ENCODE data around the gene LRIG1. TPM values are rescaled to one million over a fixed set of nuclear protein-coding genes. Genes with fewer than 3 reads are reported as not detected.

LRIG1 gene
- total RNA-seq, 1 experiment from 2014 or later, result 5.3 TPM

DNA sequence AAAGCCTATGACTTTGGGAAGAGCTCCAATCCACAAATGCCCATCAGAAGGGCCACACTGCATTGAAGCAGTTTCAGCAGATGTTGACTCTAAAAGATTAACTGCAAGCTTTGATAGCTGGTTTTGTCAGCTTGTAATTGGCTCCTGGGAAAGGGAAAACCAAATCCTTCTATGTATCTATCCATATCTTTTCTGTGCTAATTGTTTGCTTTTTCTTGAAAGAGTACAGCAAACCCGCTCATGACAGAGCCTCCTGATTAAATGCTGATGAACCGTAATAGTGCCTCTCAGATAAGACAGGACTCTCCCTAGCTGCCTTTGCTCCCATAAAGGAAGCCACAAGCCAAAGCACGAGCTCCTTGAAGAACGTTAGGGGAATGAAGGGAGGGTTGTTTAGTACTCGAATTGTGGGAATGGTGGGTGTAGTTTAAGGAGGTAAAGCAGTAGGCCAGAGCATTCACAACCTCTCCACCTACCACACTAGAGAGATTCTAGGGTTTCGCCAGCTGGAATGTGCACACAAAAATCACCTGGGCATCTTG is 33.6 kb upstream of the LRIG1 start:
- in situ Hi-C loops (cut with HindIII; ENCODE audit: low pct_unique_long_range_greater_than_20kb, low sequenced_read_pairs) (no loop called here), intact Hi-C loops (cut with micrococcal nuclease; ENCODE audit: unreplicated experiment) (no loop called here)
- no peak overlapping the region for H3K4me3 ChIP-seq (ENCODE audit: low read depth in 2 of 2, low read length in 2 of 2)
- no peak for DNase-seq (ENCODE audit: low read depth, low spot score)
- no peaks in the 10 kb centered on the region for H3K36me3 ChIP-seq (ENCODE audit: control insufficient read depth, insufficient read depth, low read length)
- H3K27ac ChIP-seq (ENCODE audit: low read length), result no peak overlapping the region
- no peaks in the 10 kb centered on the region for H3K9me3 ChIP-seq (ENCODE audit: control insufficient read depth, insufficient read depth, low read depth, low read length)
- no peak for ATAC-seq
- ChIA-PET CTCF (interaction anchor here (0.5 kb wide), 1 partner anchor 27 kb away, joined by 7 read pairs; no protein-coding TSS in a partner anchor), POLR2A (no interaction called here)
- no peaks in the 10 kb centered on the region for H3K4me1 ChIP-seq (ENCODE audit: control insufficient read depth, insufficient read depth, low read length)
- H3K27me3 ChIP-seq (ENCODE audit: control insufficient read depth, insufficient read depth, low read length), result no peaks in the 10 kb centered on the region
- BruUV-seq (replicated peaks), result no TSS peak
- TF ChIP-seq, protein P1, sequence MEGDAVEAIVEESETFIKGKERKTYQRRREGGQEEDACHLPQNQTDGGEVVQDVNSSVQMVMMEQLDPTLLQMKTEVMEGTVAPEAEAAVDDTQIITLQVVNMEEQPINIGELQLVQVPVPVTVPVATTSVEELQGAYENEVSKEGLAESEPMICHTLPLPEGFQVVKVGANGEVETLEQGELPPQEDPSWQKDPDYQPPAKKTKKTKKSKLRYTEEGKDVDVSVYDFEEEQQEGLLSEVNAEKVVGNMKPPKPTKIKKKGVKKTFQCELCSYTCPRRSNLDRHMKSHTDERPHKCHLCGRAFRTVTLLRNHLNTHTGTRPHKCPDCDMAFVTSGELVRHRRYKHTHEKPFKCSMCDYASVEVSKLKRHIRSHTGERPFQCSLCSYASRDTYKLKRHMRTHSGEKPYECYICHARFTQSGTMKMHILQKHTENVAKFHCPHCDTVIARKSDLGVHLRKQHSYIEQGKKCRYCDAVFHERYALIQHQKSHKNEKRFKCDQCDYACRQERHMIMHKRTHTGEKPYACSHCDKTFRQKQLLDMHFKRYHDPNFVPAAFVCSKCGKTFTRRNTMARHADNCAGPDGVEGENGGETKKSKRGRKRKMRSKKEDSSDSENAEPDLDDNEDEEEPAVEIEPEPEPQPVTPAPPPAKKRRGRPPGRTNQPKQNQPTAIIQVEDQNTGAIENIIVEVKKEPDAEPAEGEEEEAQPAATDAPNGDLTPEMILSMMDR (IDR thresholded peaks at IDR 0.05), result no peak
- TF ChIP-seq, protein P2, sequence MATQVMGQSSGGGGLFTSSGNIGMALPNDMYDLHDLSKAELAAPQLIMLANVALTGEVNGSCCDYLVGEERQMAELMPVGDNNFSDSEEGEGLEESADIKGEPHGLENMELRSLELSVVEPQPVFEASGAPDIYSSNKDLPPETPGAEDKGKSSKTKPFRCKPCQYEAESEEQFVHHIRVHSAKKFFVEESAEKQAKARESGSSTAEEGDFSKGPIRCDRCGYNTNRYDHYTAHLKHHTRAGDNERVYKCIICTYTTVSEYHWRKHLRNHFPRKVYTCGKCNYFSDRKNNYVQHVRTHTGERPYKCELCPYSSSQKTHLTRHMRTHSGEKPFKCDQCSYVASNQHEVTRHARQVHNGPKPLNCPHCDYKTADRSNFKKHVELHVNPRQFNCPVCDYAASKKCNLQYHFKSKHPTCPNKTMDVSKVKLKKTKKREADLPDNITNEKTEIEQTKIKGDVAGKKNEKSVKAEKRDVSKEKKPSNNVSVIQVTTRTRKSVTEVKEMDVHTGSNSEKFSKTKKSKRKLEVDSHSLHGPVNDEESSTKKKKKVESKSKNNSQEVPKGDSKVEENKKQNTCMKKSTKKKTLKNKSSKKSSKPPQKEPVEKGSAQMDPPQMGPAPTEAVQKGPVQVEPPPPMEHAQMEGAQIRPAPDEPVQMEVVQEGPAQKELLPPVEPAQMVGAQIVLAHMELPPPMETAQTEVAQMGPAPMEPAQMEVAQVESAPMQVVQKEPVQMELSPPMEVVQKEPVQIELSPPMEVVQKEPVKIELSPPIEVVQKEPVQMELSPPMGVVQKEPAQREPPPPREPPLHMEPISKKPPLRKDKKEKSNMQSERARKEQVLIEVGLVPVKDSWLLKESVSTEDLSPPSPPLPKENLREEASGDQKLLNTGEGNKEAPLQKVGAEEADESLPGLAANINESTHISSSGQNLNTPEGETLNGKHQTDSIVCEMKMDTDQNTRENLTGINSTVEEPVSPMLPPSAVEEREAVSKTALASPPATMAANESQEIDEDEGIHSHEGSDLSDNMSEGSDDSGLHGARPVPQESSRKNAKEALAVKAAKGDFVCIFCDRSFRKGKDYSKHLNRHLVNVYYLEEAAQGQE (IDR thresholded peaks at IDR 0.05; ENCODE audit: insufficient read depth in 1 of 2, low read depth in 2 of 2, low read length in 1 of 2), result no peak
- TF ChIP-seq SIN3A (IDR thresholded peaks at IDR 0.05; ENCODE audit: borderline replicate concordance, insufficient read depth, low read depth, low read length), result no peak
- TF ChIP-seq TCF7L2 (IDR thresholded peaks at IDR 0.05; ENCODE audit: low read depth, low read length), result no peak
- TF ChIP-seq POLR2AphosphoS5 (IDR thresholded peaks at IDR 0.05; ENCODE audit: low read depth, low read length), result no peak

DNA sequence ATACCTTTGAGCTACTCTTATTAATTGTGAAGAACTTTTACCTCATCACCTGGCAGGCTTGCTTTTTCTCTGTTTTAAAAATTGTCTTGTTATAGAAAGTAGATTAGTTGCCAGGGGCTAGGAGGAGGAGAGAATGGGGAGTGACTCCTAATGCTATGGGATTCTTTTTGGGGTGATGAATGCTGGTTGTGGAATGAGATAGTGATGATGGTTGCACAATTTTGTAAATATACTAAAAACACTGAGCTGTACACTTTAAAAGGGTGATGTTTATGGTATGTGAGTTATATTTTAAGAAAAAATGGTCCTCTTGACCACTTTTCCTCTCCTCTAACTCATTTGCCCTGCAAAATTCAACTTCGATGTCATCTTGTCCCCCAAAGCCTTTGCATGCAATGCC is 31.8 kb upstream of the LRIG1 start:
- H3K4me3 ChIP-seq (ENCODE audit: low read depth in 2 of 2, low read length in 2 of 2), result no peak overlapping the region
- CTCF ChIA-PET, result no interaction called here
- H3K36me3 ChIP-seq (ENCODE audit: control insufficient read depth, insufficient read depth, low read length), result no peaks in the 10 kb centered on the region
- DNase-seq (ENCODE audit: low read depth, low spot score), result no peak
- H3K4me1 ChIP-seq (ENCODE audit: control insufficient read depth, insufficient read depth, low read length), result no peaks in the 10 kb centered on the region
- TF ChIP-seq POLR2AphosphoS5 (IDR thresholded peaks at IDR 0.05; ENCODE audit: low read depth, low read length) (no peak), TCF7L2 (IDR thresholded peaks at IDR 0.05; ENCODE audit: low read depth, low read length) (no peak), SIN3A (IDR thresholded peaks at IDR 0.05; ENCODE audit: borderline replicate concordance, insufficient read depth, low read depth, low read length) (no peak)
- TF ChIP-seq, protein P2 (IDR thresholded peaks at IDR 0.05; ENCODE audit: insufficient read depth in 1 of 2, low read depth in 2 of 2, low read length in 1 of 2), result no peak
- TF ChIP-seq, protein P1 (IDR thresholded peaks at IDR 0.05), result no peak
- no peak for ATAC-seq
- POLR2A ChIA-PET, result no interaction called here
- BruUV-seq (replicated peaks), result no TSS peak
- in situ Hi-C loops (cut with HindIII; ENCODE audit: low pct_unique_long_range_greater_than_20kb, low sequenced_read_pairs) (no loop called here), intact Hi-C loops (cut with micrococcal nuclease; ENCODE audit: unreplicated experiment) (no loop called here)
- no peaks in the 10 kb centered on the region for H3K9me3 ChIP-seq (ENCODE audit: control insufficient read depth, insufficient read depth, low read depth, low read length)
- H3K27me3 ChIP-seq (ENCODE audit: control insufficient read depth, insufficient read depth, low read length), result no peaks in the 10 kb centered on the region
- H3K27ac ChIP-seq (ENCODE audit: low read length), result no peak overlapping the region

Data from Panc1 (cell line).